Gastroesophageal sphincter (tissue), 4 donors: Measurements from ENCODE around the gene DOCK4. TPM values are rescaled to one million over a fixed set of nuclear protein-coding genes. Genes with fewer than 3 reads are reported as not detected.

Source experiments
- ATAC-seq: fragments of 150-250 bp; one replicate; pipeline ENCODE4 v1.9.1; 2016; ENCODE audit warnings: mild to moderate bottlenecking, moderate library complexity
- H3K27ac ChIP-seq, 4 donors: fragments of 200-600 bp; sonication (generic) in 3 of 4; 1 replicate in 3 of 4; 2 replicates in 1 of 4; pipeline ENCODE4 v1.5.1; 2016 to 2019
- H3K27me3 ChIP-seq: fragments of 200-600 bp; sonication (generic); one replicate; pipeline ENCODE4 v1.5.1; 2019
- H3K36me3 ChIP-seq, 2 donors: fragments of 200-600 bp; sonication (generic); one replicate each; pipeline ENCODE4 v1.5.1; 2019; ENCODE audit warnings: control low read depth in 1 of 2
- H3K4me1 ChIP-seq, 3 donors: fragments of 200-600 bp; sonication (generic); 1 replicate in 2 of 3; 2 replicates in 1 of 3; pipeline ENCODE4 v1.5.1; 2016 to 2019; ENCODE audit warnings: control low read depth in 2 of 3
- H3K4me3 ChIP-seq, 2 donors: fragments of 200-600 bp; sonication (generic); one replicate each; pipeline ENCODE4 v1.5.1; 2019; ENCODE audit warnings: mild to moderate bottlenecking in 1 of 2, moderate library complexity in 1 of 2
- H3K9me3 ChIP-seq, 3 donors: fragments of 200-600 bp; sonication (generic); one replicate each; pipeline ENCODE4 v1.5.1; 2017 to 2019; ENCODE audit warnings: control low read depth in 2 of 3
- CTCF ChIP-seq, 4 experiments: fragments of 200-600 bp in 2 of 4; fragments of 450-650 bp in 2 of 4; sonication (generic) in 1 of 4; IDR thresholded peaks; one replicate each; pipeline ENCODE4 v1.5.1; 2017 to 2019; ENCODE audit warnings: antibody characterized with exemption in 4 of 4, mild to moderate bottlenecking in 2 of 4, moderate library complexity in 2 of 4
- EP300 ChIP-seq: sonication (generic); formaldehyde crosslinking; IDR thresholded peaks from one replicate; pipeline ENCODE4 v1.6.1; 2017; ENCODE audit warnings: antibody characterized with exemption, mild to moderate bottlenecking
- POLR2A ChIP-seq, 2 donors: fragments of 450-650 bp; IDR thresholded peaks; one replicate each; pipeline ENCODE4 v1.6.1; 2017; ENCODE audit warnings: antibody characterized with exemption in 2 of 2, mild to moderate bottlenecking in 2 of 2, moderate library complexity in 1 of 2
- POLR2AphosphoS5 ChIP-seq: sonication (generic); formaldehyde crosslinking; IDR thresholded peaks from one replicate; pipeline ENCODE4 v1.6.1; 2017; ENCODE audit warnings: antibody characterized with exemption
- WGBS, 2 donors: methylation state at CpG; one replicate each; pipeline ENCODE4 v1.1.5; 2018; ENCODE audit warnings: low coverage in 1 of 2; 5-methylcytosine and 5-hydroxymethylcytosine counted together
- total RNA-seq, 4 donors: library from RNA; depleted of rRNA; stranded (reverse); fragments of >200 nt; gene quantifications; one replicate each; pipeline ENCODE4 v1.1.0, GENCODE V29; 2016

DOCK4 gene
- total RNA-seq, 4 donors from 2014 or later: 14.0 to 34.1 (median 24.2) TPM

- peaks cover 2 to 17% (median 4%) of the 10 kb centered on the region in 3 donors for H3K4me1 ChIP-seq
- TF ChIP-seq CTCF (IDR thresholded peaks at IDR 0.05) (no peak), POLR2A (IDR thresholded peaks at IDR 0.05) (no peak), EP300 (no peak), POLR2AphosphoS5 (no peak)
- H3K27me3 ChIP-seq: no peaks in the 10 kb centered on the region
- WGBS, 2 donors: 61 to 74% methylated on average over 2 of the region's 2 CpGs
- no peak overlapping the region for H3K4me3 ChIP-seq
- H3K27ac ChIP-seq: peak overlapping the region in 2 of 4 donors; percentile 20 to 28
- no peak for ATAC-seq
- no peaks in the 10 kb centered on the region for H3K9me3 ChIP-seq
- no peaks in the 10 kb centered on the region for H3K36me3 ChIP-seq
Observed at GRCh38 chr7:112160130-112160770, 45.9 kb downstream of the DOCK4 start.

GRCh38 chr7:112159351-112159750, 46.8 kb downstream of the DOCK4 start:
- Histone ChIP-seq H3K27me3 (no peaks in the 10 kb centered on the region), H3K9me3 (no peaks in the 10 kb centered on the region), H3K36me3 (no peaks in the 10 kb centered on the region), H3K4me1 (peaks cover 2 to 17% (median 4%) of the 10 kb centered on the region in 3 donors), H3K27ac (no peak overlapping the region), H3K4me3 (no peak overlapping the region)
- no peak for ATAC-seq
- TF ChIP-seq POLR2A (IDR thresholded peaks at IDR 0.05) (no peak), EP300 (no peak), CTCF (IDR thresholded peaks at IDR 0.05) (no peak), POLR2AphosphoS5 (no peak)
- 86 to 94% methylated on average over 7 to 8 of the region's 8 CpGs for WGBS, 2 donors

GRCh38 chr7:112157072-112157471, 49.1 kb downstream of the DOCK4 start:
- Histone ChIP-seq H3K4me3 (no peak overlapping the region), H3K9me3 (no peaks in the 10 kb centered on the region), H3K4me1 (peaks cover 2 to 11% (median 4%) of the 10 kb centered on the region in 3 donors), H3K27me3 (no peaks in the 10 kb centered on the region), H3K27ac (no peak overlapping the region), H3K36me3 (no peaks in the 10 kb centered on the region)
- 70 to 72% methylated on average over 4 of the region's 4 CpGs for WGBS, 2 donors
- no peak for ATAC-seq
- TF ChIP-seq EP300: no peak
- no peak for TF ChIP-seq POLR2AphosphoS5
- TF ChIP-seq CTCF (IDR thresholded peaks at IDR 0.05): no peak
- TF ChIP-seq POLR2A (IDR thresholded peaks at IDR 0.05): no peak

- H3K4me3 ChIP-seq: no peak overlapping the region
- H3K27ac ChIP-seq: no peak overlapping the region
- TF ChIP-seq POLR2A (IDR thresholded peaks at IDR 0.05) (no peak), POLR2AphosphoS5 (no peak), EP300 (no peak), CTCF (IDR thresholded peaks at IDR 0.05) (no peak)
- H3K36me3 ChIP-seq: no peaks in the 10 kb centered on the region
- H3K27me3 ChIP-seq: no peaks in the 10 kb centered on the region
- no peaks in the 10 kb centered on the region for H3K9me3 ChIP-seq
- ATAC-seq: no peak
- peaks cover 1 to 4% (median 2%) of the 10 kb centered on the region in 3 donors for H3K4me1 ChIP-seq
- 83 to 100% methylated on average over 1 of the region's 1 CpG for WGBS, 2 donors
Observed at GRCh38 chr7:112156412-112156811, 49.8 kb downstream of the DOCK4 start.

- H3K9me3 ChIP-seq: no peaks in the 10 kb centered on the region
- H3K4me1 ChIP-seq: no peaks in the 10 kb centered on the region
- no peaks in the 10 kb centered on the region for H3K36me3 ChIP-seq
- H3K27ac ChIP-seq: no peak overlapping the region
- no peak overlapping the region for H3K4me3 ChIP-seq
- no peaks in the 10 kb centered on the region for H3K27me3 ChIP-seq
- 50 to 76% methylated on average over 2 to 4 of the region's 4 CpGs for WGBS, 2 donors
- ATAC-seq: no peak
- no peak for TF ChIP-seq POLR2AphosphoS5
- TF ChIP-seq EP300: no peak
- no peak for TF ChIP-seq CTCF (IDR thresholded peaks at IDR 0.05)
- no peak for TF ChIP-seq POLR2A (IDR thresholded peaks at IDR 0.05)
Observed at GRCh38 chr7:112154690-112155089, 51.5 kb downstream of the DOCK4 start.
